Calu3 (cell line): ENCODE data around the gene NDUFA5. TPM values are rescaled to one million over a fixed set of nuclear protein-coding genes. Genes with fewer than 3 reads are reported as not detected.
"Not testable (repeated sequence)": the region's sequence is repeated elsewhere in the genome, so short reads cannot be mapped to it uniquely, and the experiment has no call there.

Experiments
- BruUV-seq: library from RNA; stranded (reverse); fragments of 400-500 nt; replicated peaks from 2 replicates; lab custom pipeline; 2021; lab: Mats Ljungman, UMichigan
- CTCF ChIA-PET: fragments of 300-600 bp; sonication (Branson Sonifier 250); formaldehyde crosslinking; loops from one replicate; lab custom pipeline; 2022; ENCODE audit warnings: antibody characterized with exemption; lab: Charles Lee
- DNase-seq: peaks from one replicate; pipeline ENCODE4 v3.0.0; 2022
- H3K27ac Mint-ChIP-seq: one replicate; pipeline ENCODE4 v1.8.0; 2022; ENCODE audit warnings: mixed read lengths; ENCODE audit not compliant: unreplicated experiment
- H3K27me3 Mint-ChIP-seq: one replicate; pipeline ENCODE4 v1.8.0; 2022; ENCODE audit warnings: mixed read lengths; ENCODE audit not compliant: unreplicated experiment
- H3K36me3 Mint-ChIP-seq: one replicate; pipeline ENCODE4 v1.8.0; 2022; ENCODE audit warnings: mild to moderate bottlenecking, moderate library complexity, mixed read lengths; ENCODE audit not compliant: insufficient read depth, unreplicated experiment
- H3K4me1 Mint-ChIP-seq: one replicate; pipeline ENCODE4 v1.8.0; 2022; ENCODE audit warnings: mild to moderate bottlenecking, low read depth, mixed read lengths; ENCODE audit not compliant: unreplicated experiment
- H3K4me3 Mint-ChIP-seq: one replicate; pipeline ENCODE4 v1.8.0; 2022; ENCODE audit warnings: mild to moderate bottlenecking, low read depth, moderate library complexity, mixed read lengths; ENCODE audit not compliant: unreplicated experiment
- H3K9me3 Mint-ChIP-seq: one replicate; pipeline ENCODE4 v1.8.0; 2022; ENCODE audit warnings: low read depth, mixed read lengths; ENCODE audit not compliant: unreplicated experiment
- intact Hi-C: fragments of 100-400 bp; cut with micrococcal nuclease; formaldehyde crosslinking; loops from one replicate; pipeline ENCODE4 v1.10.0; 2022; ENCODE audit not compliant: unreplicated experiment
- total RNA-seq: library from RNA; stranded (reverse); gene quantifications from 2 replicates; pipeline ENCODE4 v1.2.3, GENCODE V29; 2022
- TF ChIP-seq, protein P1 (sequence below): fragments of 200-600 bp; IDR thresholded peaks from one replicate; pipeline ENCODE4 v1.8.0; 2022; ENCODE audit warnings: antibody characterized with exemption; ENCODE audit not compliant: unreplicated experiment

NDUFA5 gene
- total RNA-seq, 1 experiment from 2014 or later: 75.1 TPM

DNA sequence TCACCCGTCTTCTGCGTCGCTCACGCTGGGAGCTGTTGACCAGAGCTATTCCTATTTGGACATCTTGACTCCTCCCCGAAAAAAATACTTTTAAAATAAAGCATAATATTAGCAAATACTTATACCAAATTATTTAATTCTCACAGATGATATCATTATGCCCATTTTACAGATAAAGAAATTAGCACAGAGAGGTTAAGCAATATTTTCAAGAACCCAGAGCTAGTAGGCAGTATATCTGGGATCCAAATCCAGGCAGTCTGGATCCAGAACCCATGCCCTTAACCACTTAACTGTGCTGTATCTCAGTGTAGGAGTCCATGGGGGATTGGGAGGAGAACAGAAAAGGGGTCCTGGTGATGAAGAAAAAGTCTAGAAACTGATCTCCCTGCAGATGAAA is 29.4 kb downstream of the NDUFA5 start:
- CTCF ChIA-PET: no interaction called here
- H3K4me1 Mint-ChIP-seq: no peaks in the 10 kb centered on the region

DNA sequence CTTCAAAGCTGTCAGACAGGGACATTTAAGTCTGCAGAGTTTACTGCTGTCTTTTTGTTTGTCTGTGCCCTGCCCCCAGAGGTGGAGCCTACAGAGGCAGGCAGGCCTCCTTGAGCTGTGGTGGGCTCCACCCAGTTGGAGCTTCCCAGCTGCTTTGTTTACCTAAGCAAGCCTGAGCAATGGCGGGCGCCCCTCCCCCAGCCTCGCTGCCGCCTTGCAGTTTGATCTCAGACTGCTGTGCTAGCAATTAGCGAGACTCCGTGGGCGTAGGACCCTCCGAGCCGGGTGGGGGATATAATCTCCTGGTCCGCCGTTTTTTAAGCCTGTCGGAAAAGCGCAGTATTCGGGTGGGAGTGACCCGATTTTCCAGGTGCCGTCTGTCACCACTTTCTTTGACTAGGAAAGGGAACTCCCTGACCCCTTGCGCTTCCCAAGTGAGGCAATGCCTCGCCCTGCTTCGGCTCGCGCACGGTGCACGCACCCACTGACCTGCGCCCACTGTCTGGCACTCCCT is 29.8 kb downstream of the NDUFA5 start:
- peaks cover 11% of the 10 kb centered on the region for H3K27me3 Mint-ChIP-seq
- DNase-seq, H3K36me3 Mint-ChIP-seq, intact Hi-C loops, H3K9me3 Mint-ChIP-seq, BruUV-seq, H3K4me1 Mint-ChIP-seq, CTCF ChIA-PET, H3K27ac Mint-ChIP-seq, H3K4me3 Mint-ChIP-seq: not testable (repeated sequence)

More for the DNA sequence above, 29.4 kb downstream of the NDUFA5 start:
- TF ChIP-seq, protein P1, sequence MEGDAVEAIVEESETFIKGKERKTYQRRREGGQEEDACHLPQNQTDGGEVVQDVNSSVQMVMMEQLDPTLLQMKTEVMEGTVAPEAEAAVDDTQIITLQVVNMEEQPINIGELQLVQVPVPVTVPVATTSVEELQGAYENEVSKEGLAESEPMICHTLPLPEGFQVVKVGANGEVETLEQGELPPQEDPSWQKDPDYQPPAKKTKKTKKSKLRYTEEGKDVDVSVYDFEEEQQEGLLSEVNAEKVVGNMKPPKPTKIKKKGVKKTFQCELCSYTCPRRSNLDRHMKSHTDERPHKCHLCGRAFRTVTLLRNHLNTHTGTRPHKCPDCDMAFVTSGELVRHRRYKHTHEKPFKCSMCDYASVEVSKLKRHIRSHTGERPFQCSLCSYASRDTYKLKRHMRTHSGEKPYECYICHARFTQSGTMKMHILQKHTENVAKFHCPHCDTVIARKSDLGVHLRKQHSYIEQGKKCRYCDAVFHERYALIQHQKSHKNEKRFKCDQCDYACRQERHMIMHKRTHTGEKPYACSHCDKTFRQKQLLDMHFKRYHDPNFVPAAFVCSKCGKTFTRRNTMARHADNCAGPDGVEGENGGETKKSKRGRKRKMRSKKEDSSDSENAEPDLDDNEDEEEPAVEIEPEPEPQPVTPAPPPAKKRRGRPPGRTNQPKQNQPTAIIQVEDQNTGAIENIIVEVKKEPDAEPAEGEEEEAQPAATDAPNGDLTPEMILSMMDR: no peak
- Mint-ChIP-seq H3K4me3 (no peak overlapping the region), H3K36me3 (peaks cover 6% of the 10 kb centered on the region), H3K27me3 (peaks cover 16% of the 10 kb centered on the region), H3K27ac (no peak overlapping the region), H3K9me3 (no peaks in the 10 kb centered on the region)
- DNase-seq: no peak
- BruUV-seq: no TSS peak
- intact Hi-C loops: no loop called here

DNA sequence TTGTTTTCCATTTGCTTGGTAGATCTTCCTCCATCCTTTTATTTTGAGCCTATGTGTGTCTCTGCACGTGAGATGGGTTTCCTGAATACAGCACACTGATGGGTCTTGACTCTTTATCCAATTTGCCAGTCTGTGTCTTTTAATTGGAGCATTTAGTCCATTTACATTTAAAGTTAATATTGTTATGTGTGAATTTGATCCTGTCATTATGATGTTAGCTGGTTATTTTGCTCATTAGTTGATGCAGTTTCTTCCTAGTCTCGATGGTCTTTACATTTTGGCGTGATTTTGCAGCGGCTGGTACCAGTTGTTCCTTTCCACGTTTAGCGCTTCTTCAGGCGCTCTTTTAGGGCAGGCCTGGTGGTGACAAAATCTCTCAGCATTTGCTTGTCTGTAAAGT is 31.1 kb downstream of the NDUFA5 start:
- intact Hi-C loops, H3K4me3 Mint-ChIP-seq, CTCF ChIA-PET, H3K4me1 Mint-ChIP-seq, BruUV-seq, H3K27ac Mint-ChIP-seq, H3K27me3 Mint-ChIP-seq, DNase-seq, H3K9me3 Mint-ChIP-seq, H3K36me3 Mint-ChIP-seq: not testable (repeated sequence)

DNA sequence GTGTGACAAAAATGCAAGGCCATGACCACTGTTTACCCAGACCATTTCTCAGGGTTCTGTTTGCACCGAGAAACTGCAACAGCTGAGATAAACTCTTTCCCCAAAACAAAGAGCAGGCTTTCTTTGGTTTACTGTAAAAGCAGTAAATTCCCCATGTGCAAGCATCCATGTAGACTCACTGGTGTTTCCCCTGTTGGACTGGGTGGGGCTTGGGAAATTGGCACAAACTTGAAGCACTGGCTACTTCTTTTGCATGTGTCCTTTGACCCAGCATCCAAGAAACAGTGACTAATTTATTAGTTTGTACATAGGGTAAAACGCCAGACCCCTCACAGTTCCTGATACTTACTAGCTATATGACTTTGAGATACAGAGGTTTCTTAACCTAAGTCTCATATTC is 35.6 kb downstream of the NDUFA5 start:
- intact Hi-C loops: no loop called here
- no peaks in the 10 kb centered on the region for H3K27me3 Mint-ChIP-seq
- H3K9me3 Mint-ChIP-seq: no peaks in the 10 kb centered on the region
- no peak overlapping the region for H3K27ac Mint-ChIP-seq
- BruUV-seq: no TSS peak
- H3K4me1 Mint-ChIP-seq: no peaks in the 10 kb centered on the region
- TF ChIP-seq, protein P1: no peak
- CTCF ChIA-PET: interaction anchor here (0.6 kb wide), 1 partner anchor 858 kb away, joined by 6 read pairs; no protein-coding TSS in a partner anchor
- no peak overlapping the region for H3K4me3 Mint-ChIP-seq
- no peak for DNase-seq
- H3K36me3 Mint-ChIP-seq: no peaks in the 10 kb centered on the region

DNA sequence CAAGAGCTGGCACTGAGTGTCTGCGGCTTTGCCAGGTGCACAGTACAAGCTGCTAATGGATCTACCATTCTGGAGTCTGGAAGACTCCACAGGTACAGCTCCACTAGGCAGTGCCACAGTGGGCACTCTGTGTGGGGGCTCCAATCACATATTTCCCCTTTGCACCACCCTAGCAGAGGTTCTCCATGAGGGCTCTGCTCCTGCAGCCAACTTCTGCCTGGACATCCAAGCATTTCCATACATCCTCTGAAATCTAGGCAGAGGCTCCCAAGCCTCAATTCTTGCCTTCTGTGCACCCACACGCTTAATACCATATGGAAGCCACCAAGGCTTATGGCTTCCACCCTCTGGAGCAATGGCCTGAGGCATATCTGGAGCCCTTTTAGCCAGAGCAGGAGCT is 52.4 kb downstream of the NDUFA5 start:
- Mint-ChIP-seq H3K4me1 (no peaks in the 10 kb centered on the region), H3K27me3 (peaks cover 7% of the 10 kb centered on the region), H3K9me3 (peaks cover 10% of the 10 kb centered on the region), H3K27ac (no peak overlapping the region), H3K4me3 (no peak overlapping the region), H3K36me3 (no peaks in the 10 kb centered on the region)
- intact Hi-C loops: no loop called here
- CTCF ChIA-PET: no interaction called here
- no peak for DNase-seq
- TF ChIP-seq, protein P1: no peak
- no TSS peak for BruUV-seq
